NCI-H748 (cell line): ENCODE measurements around the gene LITAF.
"Not testable (repeated sequence)": the region's sequence is repeated elsewhere in the genome, so short reads cannot be mapped to it uniquely, and the experiment has no call there.

Experiments
- DNase-seq: peaks from one replicate; lab custom pipeline; 2025; ENCODE audit not compliant: unreplicated experiment; lab: John Stamatoyannopoulos, UW

LITAF gene

GRCh38 chr16:11601425-11601824, 14.7 kb upstream of the LITAF start:
- DNase-seq = no peak

- DNase-seq = no peak
Measured at GRCh38 chr16:11599579-11599978, 12.9 kb upstream of the LITAF start.

DNA sequence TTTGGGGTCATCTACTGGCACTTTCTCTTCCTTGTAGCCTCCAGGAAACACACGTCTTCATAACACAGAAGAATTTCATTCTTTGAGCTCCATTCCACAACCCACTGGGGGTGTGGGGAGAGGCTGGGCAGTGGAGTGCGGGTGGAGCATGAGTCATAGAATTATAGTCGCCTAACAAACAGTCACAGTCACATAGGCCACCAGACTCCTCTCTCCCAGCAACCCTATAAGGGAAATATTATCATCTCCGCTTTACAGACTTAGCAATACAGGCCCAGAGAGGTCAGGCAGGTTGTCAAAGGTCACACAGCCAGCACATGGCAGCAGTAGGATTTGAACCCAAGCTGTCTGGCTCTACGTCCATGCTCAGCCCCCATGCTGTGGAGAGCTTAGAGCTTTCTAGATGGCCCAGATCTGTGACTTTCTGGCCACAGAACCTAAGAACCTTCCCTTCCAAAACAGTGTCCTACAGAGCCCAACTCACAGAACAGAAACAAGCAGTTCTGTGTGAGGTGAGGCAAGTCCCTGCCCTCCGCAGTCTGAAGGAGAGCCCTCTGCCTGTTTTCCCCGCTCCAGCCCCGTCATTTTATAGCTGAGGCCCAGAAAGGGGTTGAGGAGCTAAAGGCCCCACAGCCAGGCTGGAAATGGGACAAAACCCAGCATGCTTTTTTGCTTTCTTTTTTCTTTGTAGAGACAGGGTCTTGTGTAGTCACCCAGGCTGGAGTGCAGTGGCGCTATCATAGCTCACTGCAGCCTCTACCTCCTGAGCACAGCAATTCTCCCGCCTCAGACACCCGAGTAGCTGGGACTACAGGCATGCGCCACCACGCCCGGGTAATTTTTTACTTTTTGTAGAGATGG, 10.7 kb upstream of the LITAF start:
- DNase-seq = peak; percentile 5

DNA sequence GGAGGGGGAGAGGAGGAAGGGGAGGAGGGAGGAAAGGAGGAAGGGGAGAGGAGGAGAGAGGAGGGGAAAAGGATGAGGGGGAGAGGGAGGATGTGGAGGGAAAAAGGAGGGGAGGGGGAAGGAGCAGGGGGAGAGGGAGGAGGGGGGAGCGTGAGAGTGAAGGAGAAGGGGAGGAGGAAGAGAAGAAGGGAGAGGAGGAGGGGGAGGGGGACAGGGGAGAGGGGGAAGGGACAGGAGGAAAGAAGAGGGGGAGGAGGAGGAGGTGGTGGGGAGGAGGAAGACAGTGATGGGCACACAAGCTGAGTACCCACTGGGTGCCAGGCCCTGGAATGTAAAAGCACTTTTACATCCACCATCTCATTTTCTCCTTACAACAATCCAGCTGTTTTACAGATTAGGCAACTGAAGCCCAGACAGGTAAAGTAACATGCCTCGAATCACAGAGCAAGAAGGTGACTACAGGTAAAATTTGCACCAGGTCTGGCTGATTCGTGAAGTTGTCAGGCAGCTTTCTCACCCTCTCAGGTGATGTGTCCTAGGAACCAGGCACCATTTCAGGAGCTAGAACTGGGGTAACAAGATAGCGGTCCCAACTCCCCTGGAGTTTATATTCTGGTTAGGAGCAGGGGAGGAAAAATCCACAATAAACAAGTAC, 10.0 kb upstream of the LITAF start:
- no peak for DNase-seq

- no peak for DNase-seq
Measured at GRCh38 chr16:11593581-11593980, 6.9 kb upstream of the LITAF start.

DNA sequence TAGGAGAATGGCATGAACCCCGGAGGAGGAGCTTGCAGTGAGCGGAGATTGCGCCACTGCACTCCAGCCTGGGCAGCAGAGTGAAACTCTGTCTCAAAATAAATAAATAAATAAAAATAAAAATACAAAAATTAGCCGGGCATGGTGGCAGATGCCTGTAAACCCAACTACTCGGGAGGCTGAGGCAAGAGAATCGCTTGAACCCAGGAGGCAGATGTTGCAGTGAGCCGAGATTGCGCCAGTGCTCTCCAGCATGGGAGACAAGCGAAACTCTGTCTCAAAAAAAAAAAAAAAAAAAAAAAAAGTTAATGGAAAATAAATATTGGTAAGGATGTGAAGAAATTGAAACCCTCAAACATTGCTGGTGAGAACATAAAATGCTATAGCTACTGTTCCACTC, 6.4 kb upstream of the LITAF start:
- not testable (repeated sequence) for DNase-seq

DNA sequence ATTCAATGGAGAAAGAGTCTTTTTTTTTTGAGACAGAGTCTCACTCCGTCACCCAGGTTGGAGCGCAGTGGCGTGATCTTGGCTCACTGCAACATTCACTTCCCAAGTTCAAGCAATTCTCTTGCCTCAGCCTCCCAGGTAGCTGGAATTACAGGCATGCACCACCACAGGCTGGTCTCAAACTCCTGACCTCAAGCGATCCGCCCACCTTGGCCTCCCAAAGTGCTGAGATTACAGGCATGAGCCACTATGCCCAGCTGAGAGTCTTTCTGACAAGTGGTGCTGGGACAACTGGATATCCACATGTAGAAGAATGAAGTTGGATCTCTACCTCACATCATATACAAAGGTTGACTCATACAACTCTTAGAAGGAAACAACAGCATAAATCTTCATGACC, 4.9 kb upstream of the LITAF start:
- DNase-seq = not testable (repeated sequence)

DNA sequence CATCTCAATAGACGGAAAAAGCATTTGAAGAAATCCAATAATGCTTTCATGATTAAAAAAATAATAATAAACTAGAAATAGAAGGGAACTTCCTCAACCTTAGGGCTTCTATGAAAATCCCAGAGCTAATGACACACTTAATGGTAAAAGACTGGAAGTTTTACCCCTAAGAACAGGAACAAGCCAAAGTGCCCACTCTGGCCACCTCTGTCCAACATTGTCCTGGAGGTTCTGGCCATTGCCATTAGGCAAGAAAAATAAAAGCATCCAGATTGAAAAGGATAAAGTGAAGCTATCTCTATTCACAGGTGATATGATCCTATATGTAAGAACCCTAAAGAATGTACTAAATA, 2.5 kb upstream of the LITAF start:
- no peak for DNase-seq

- no peak for DNase-seq
Measured at GRCh38 chr16:11588321-11589197, 1.8 kb upstream of the LITAF start.

DNA sequence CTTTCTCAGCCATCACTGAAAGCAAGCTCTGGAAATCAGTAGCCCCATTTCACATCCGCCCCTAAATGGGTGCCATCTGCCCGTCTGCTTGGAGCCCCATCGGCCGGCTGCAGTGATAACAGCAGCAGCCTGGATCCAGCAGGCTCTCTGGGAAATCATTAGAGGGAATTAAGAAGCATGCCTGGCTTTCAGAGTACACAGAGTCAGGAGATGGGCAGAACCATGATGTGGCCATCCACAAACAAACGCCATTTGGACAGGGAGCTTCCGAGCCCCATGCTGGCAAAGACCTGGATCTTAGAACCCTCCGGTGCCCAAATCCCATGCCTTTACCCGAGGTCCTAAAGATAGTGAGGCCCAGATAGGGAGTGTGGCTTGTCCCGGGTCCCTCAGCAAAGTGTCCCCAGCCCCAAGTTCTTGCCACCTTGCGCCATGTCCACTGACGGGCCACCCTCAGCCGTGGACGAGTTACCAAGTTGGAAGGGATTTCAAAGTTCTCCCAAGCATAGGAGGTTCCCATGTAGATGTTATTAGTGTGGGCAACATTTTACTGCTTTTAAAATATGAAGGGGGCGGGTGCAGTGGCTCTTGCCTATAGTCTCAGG, 1.0 kb upstream of the LITAF start:
- no peak for DNase-seq

DNA sequence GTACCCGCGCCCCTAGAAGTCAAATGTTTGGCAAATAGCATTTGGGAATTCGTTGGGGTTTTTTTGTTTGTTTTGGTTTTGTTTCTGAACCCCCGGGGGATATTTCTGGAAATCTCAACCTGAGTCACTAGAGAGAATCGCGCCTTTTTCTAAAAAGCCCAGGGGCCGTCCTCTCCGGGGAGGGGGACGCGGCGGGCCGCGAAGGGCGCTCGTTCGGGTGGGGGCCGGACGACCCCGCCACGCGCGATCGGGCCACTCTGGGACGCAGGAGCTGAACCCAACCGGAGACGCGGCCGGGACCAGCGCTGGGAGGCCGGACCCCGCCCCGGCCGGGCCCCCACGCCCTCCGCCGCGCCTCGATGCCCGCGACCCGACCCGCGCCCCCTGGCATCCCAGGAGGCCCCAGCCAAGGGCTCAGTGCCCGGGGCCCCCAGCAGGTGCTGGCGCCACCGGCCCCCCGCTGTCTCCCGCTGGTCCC, 302 bp downstream of the LITAF start:
- no peak for DNase-seq

DNA sequence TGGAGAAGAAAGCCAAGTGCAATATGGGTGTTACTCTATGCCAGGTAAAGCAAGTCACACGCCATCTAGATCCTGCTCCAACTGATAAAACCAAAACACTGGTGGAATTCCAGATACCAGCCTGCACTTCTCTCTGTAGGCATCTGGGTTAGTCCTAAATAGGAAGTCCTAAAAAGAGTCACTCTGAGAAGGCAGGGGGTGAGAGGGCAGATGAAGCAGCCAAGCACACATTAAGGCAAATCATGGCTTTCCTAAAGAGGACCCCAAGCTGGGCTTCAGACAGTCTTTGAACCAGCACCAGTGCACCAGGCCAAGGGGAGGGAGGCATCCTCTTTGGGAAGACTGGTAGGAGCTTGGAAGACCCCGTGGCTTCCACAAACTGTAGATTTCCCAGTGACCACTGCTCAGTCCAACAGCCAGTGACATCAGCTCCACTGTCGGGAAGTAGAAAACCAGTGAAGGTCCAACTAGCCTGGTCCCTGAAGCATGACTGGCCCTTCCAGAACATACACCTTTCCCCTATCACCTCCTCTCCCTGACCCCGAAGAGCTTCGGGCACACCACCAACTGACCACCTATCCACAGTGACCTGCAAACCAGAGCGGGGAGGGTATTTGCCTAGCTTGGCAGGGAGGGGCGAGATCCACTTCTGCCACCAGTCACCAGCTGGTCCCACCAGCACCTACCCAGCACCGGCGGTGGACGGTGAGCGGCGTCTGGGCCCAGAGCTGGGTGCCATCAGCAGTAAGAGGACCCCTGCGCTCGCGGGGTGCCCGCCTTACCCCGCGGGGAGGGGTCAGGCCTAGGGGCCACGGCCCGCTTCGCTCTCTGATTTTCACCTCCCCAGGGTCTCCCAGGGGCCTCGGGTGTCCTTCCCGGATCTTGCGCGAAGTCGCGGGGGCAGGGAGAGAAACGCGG, 1.0 kb downstream of the LITAF start:
- no peak for DNase-seq

- DNase-seq = peak; percentile 58
Measured at GRCh38 chr16:11583889-11584565, 2.7 kb downstream of the LITAF start.

DNA sequence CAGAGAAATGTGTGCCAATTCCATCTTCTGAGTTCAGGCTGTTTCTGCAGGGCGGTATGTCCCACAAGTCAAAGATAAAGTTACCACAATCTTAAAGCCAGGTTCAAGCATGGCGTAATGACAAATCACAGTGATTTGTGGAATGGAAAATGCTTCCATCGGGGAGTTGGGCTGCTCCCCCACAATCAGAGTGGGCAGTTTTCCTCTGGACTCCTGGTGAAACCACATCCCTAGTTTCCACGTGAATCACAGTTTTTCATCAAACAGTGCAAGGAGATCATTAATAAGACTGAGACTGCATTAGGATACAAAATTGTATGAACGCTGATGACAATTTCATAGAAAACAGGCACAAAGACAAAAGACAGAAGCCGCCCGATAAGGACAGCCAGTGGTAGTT, 3.6 kb downstream of the LITAF start:
- DNase-seq = no peak

GRCh38 chr16:11582157-11582814, 4.4 kb downstream of the LITAF start:
- DNase-seq = no peak

DNA sequence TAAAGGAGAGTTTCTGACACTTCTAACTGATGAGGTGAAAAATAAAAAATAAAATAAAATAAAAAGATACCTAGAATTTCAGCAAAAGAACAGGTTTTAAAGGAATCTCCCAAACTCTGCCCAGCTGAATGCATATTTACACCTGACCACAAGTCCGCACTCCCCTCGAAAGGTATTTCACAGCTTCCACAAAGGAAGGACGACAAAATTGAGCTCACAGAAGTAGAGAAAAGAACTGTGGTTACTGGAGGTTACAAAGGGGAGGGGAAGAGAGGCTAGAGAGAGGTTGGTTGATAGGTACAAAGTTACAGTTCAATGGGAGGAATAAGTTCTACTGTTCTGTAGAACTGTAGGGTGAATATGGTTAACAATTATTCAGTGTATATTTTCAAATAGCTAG, 5.0 kb downstream of the LITAF start:
- DNase-seq = no peak

DNA sequence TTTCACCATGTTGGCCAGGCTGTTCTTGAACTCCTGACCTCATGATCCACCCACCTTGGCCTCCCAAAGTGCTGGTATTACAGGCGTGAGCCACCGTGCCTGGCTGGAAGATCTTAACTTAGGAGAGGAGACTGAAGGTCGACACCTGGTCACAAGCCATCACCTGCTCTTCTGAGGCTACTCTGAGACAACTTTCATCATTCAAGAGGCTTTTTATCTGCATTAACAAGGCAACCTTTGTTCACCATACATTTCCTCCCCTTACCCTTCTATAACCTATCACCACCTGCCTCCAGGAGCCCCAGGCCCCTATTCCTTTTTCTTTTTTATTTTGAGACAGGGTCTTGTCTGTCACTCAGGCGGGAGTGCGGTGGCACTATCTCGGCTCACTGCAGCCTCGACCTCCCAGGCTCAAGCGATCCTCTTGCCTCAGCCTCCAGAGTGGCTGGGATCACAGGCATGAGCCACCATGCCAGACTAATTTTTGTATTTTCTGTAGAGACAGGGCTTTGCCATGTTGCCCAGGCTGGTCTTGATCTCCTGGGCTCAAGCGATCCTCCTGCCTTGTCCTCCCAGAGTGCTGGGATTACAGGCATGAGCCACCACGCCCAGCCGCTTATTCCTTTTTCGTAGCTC, 6.2 kb downstream of the LITAF start:
- no peak for DNase-seq

GRCh38 chr16:11577290-11577660, 9.4 kb downstream of the LITAF start:
- not testable (repeated sequence) for DNase-seq
